GM12892 (cell line): ENCODE results near the gene OLFML2B.

Source experiments
- POLR2A ChIP-seq: IDR thresholded peaks from 2 replicates; pipeline ENCODE4 v1.6.1; 2011; ENCODE audit warnings: low read depth, low read length, control low read depth
- TAF1 ChIP-seq: IDR thresholded peaks from 2 replicates; pipeline ENCODE4 v1.6.1; 2011; ENCODE audit warnings: low read depth, mild to moderate bottlenecking, control low read depth, low read length, borderline replicate concordance

GRCh38 chr1:162014202-162014601, 9.5 kb downstream of the OLFML2B start:
- TF ChIP-seq TAF1 (no peak), POLR2A (no peak)
